Psoas muscle (tissue), 8 donors: ENCODE measurements around the gene LCLAT1. TPM values are rescaled to one million over a fixed set of nuclear protein-coding genes. Genes with fewer than 3 reads are reported as not detected.

Experiments
- ATAC-seq, 4 donors: fragments of 200-7000 bp; cut with Tn5 transposase; one replicate each; pipeline ENCODE4 v1.9.1; 2020; ENCODE audit warnings: moderate library complexity in 3 of 4, mild to moderate bottlenecking in 2 of 4
- DNase-seq, 2 donors: peaks; one replicate each; pipeline ENCODE4 v3.0.0-alpha.2; 2020
- H3K27ac ChIP-seq: fragments of 200-600 bp; one replicate; pipeline ENCODE4 v1.8.0; 2022
- H3K27me3 ChIP-seq, 3 donors: fragments of 200-600 bp in 1 of 3; one replicate each; pipeline versions ENCODE4 v1.6.1 to v1.8.0; 2013 to 2022; ENCODE audit warnings: low read length in 2 of 3, mild to moderate bottlenecking in 2 of 3, moderate library complexity in 1 of 3; ENCODE audit not compliant: insufficient read depth in 3 of 3
- H3K36me3 ChIP-seq, 2 donors: fragments of 200-600 bp in 1 of 2; one replicate each; pipeline versions ENCODE4 v1.6.1 to v1.8.0; 2013 to 2022; ENCODE audit warnings: low read depth in 1 of 2, mild to moderate bottlenecking in 1 of 2, moderate library complexity in 1 of 2; ENCODE audit not compliant: insufficient read depth in 1 of 2
- H3K4me1 ChIP-seq: fragments of 200-600 bp; one replicate; pipeline ENCODE4 v1.8.0; 2022
- H3K4me3 ChIP-seq: fragments of 200-600 bp; one replicate; pipeline ENCODE4 v1.8.0; 2022; ENCODE audit warnings: mild to moderate bottlenecking
- H3K9me3 ChIP-seq: fragments of 200-600 bp; one replicate; pipeline ENCODE4 v1.8.0; 2022
- CTCF ChIP-seq: fragments of 200-600 bp; IDR thresholded peaks from one replicate; pipeline ENCODE4 v1.8.0; 2022; ENCODE audit warnings: antibody characterized with exemption
- WGBS, 3 donors: extraction: QIAGEN DNeasy Blood & Tissue Kit; methylation state at CpG; one replicate each; pipeline versions ENCODE4 v1.1.6 to v1.1.7; 2013; 5-methylcytosine and 5-hydroxymethylcytosine counted together
- intact Hi-C, 2 donors: fragments of 100-400 bp; cut with DNase I; formaldehyde crosslinking; loops; one replicate each; pipeline versions ENCODE4 v1.11.0 to v1.14.2; 2022
- polyA plus RNA-seq, 3 donors: library from polyadenylated mRNA; stranded (reverse); fragments of 200-250 nt; gene quantifications; one replicate each; pipeline ENCODE4 v1.2.3, GENCODE V29; 2013
- total RNA-seq, 4 donors: library from RNA; stranded (reverse); fragmentation: NEBNext Ultra II Directional in 2 of 4; extraction: Animal tissue kit (Norgen Biotek cat#: 25700) in 2 of 4; gene quantifications; one replicate each; pipeline versions ENCODE4 v1.2.1 to v1.2.4, GENCODE V29; 2021 to 2023
- donor health status: healthy with polysubstance abuse.
- donor health status: DM: no; HTN: no; CAD: no; lungs with moderate emphysema.
- donor health status: Bipolar disorder and iron deficiency.
- donor health status: healthy.
- donor health status: DM: yes; HTN: yes; CAD: no.
- donor health status: DM: no; HTN: no; CAD: no.
- donor health status: DM: no; HTN: no; CAD: no.
- donor health status: DM: yes; HTN: yes; CAD: no.

Gene LCLAT1
- total and polyA plus RNA-seq, 7 donors, result 4.2 to 18.8 (median 6.0) TPM

DNA sequence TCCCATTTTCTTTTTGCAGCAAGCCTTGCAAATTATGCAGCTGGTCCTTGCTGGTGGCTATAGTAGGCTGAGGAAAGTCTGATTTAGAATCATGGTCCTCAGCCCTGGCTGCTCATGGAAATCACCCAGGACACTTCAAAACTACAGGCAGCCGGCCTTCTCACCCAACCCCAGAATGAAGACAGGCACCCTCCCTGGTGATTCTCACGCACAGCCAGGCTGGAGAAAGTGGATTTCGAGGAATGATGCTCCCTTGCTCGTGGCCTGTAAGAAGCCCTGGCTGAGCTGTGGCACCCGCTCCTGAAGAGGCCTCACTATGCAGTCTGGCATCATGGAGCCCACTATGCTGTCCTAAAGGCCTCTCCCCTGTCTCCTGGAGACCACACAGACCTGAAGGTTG lies 202.8 kb downstream of the LCLAT1 start:
- H3K27ac ChIP-seq, result no peak overlapping the region
- WGBS, 3 donors, result 68 to 88% (median 77%) methylated on average over 5 of the region's 5 CpGs
- DNase-seq (no peak), ATAC-seq (no peak)
- no peak for TF ChIP-seq CTCF
- no peak overlapping the region for H3K4me3 ChIP-seq
- intact Hi-C loops, result no loop called here
- no peaks in the 10 kb centered on the region for H3K36me3 ChIP-seq
- H3K27me3 ChIP-seq, result no peaks in the 10 kb centered on the region
- no peaks in the 10 kb centered on the region for H3K9me3 ChIP-seq
- peaks cover 33% of the 10 kb centered on the region for H3K4me1 ChIP-seq

DNA sequence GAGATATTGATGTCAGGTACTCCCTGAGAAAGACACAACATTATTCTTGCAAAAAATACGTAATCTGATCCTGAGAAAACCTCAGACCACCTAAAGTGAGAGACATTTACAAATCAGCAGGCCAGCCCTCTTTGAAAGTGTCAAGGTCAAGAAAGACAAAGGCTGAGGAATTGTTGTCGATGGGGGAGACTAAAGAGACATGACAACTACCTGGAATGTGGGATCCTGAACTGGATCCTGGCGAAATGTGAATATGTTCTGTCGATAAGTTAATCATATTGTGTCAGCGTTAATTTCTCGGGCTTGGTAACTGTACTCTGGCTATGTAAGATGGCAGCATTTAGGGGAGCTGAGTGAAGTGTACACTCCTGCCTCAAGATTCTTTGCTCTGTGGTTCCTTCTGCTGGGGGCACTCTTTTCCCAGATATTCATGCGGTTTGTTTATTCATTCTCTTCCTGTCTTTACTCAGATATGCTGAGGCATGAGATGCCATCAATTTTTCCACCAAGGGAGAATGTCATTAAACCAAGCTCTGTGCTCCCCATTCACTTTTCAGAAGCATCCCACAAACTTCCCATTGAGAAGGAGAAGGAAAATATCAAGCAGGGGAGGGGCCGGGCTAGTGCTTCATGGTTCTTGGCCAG lies 205.3 kb downstream of the LCLAT1 start:
- Histone ChIP-seq H3K27ac (no peak overlapping the region), H3K27me3 (no peaks in the 10 kb centered on the region), H3K9me3 (no peaks in the 10 kb centered on the region), H3K4me1 (peaks cover 31% of the 10 kb centered on the region), H3K36me3 (no peaks in the 10 kb centered on the region), H3K4me3 (no peak overlapping the region)
- no peak for DNase-seq
- 90 to 93% (median 93%) methylated on average over 8 of the region's 8 CpGs for WGBS, 3 donors
- intact Hi-C loops, result no loop called here
- ATAC-seq, result no peak
- TF ChIP-seq CTCF, result no peak

DNA sequence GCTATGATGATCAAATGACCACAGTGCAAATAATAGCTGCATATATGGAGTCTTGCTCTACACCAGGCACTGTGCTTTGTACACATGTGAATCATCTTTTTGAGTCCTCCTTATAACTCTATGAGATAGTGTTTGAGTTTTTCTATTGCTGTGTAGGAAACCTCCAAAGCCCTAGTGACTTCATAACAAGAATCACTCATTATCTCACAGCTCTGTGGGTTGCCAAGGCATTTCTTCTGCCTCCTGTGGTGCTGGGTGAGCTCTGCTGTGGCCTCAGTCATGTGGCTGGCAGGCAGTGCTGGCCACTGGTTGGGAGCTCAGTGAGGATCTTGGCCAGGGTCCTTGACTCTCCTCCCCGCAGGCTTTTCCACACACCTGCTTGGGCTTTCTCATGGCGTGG lies 206.8 kb downstream of the LCLAT1 start:
- H3K27me3 ChIP-seq, result no peaks in the 10 kb centered on the region
- no peak overlapping the region for H3K27ac ChIP-seq
- no peaks in the 10 kb centered on the region for H3K36me3 ChIP-seq
- intact Hi-C loops, result loop anchor here in 1 of 2 donors (2.0 kb wide), 1 partner anchor 37 kb away; no protein-coding TSS in a partner anchor
- DNase-seq (peak; percentile 48 to 68), ATAC-seq (peak; percentile 26 to 77 (median 66))
- no peak overlapping the region for H3K4me3 ChIP-seq
- WGBS, 3 donors, result 17 to 46% (median 33%) methylated on average over 2 of the region's 2 CpGs
- H3K9me3 ChIP-seq, result no peaks in the 10 kb centered on the region
- H3K4me1 ChIP-seq, result peaks cover 28% of the 10 kb centered on the region
- no peak for TF ChIP-seq CTCF

DNA sequence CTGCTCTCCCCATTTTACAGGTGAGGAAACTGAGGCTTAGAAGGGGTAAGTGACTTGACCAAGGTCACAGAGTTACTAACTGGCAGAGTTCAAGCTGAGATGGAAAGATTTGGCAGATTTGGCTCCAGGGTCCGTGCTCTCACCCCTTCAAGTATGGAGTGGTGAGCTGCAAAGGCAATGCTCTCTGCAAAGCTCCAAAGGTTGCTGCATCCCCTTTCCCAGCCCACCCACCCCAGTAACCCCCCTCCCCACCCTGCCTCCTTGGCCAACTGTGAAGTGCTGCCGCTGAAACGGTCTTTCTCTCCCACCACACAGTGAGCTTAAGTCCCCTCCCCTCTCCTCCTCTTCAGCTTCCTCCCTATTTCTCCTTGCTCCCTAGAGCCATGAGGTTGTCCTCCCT lies 207.4 kb downstream of the LCLAT1 start:
- no peak overlapping the region for H3K4me3 ChIP-seq
- no peaks in the 10 kb centered on the region for H3K36me3 ChIP-seq
- intact Hi-C loops, result loop anchor here in 1 of 2 donors (2.0 kb wide), 1 partner anchor 36 kb away; no protein-coding TSS in a partner anchor
- H3K27ac ChIP-seq, result no peak overlapping the region
- H3K27me3 ChIP-seq, result no peaks in the 10 kb centered on the region
- ATAC-seq (no peak), DNase-seq (no peak)
- peaks cover 23% of the 10 kb centered on the region for H3K4me1 ChIP-seq
- TF ChIP-seq CTCF, result no peak
- H3K9me3 ChIP-seq, result no peaks in the 10 kb centered on the region
- WGBS, 3 donors, result 90 to 94% (median 94%) methylated on average over 2 to 3 of the region's 3 CpGs

DNA sequence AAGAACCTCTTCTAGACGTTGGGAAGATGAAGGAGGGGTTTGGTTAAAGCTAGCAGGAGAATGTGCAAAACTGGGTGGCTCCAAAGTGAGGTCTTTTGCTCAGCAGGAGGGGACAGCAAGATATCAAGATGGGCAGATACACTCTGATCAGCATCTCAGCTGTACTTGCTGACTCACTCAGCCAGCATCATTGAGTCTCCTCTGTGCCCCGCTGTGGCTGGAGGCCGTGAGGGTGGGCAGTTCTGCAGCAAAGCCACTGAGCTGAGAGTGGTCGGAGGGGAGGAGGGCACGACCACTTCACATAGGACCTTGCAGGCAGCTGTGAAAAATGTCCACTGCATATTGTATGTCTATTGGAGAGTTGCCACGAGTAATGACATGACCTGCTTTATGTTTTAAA lies 208.2 kb downstream of the LCLAT1 start:
- intact Hi-C loops, result loop anchor here in 1 of 2 donors (2.0 kb wide), 1 partner anchor 36 kb away; no protein-coding TSS in a partner anchor
- ATAC-seq, result peak; percentile 20 to 52 (median 26)
- Histone ChIP-seq H3K4me3 (no peak overlapping the region), H3K27me3 (no peaks in the 10 kb centered on the region), H3K27ac (peak overlapping the region; percentile 43), H3K36me3 (no peaks in the 10 kb centered on the region), H3K9me3 (no peaks in the 10 kb centered on the region), H3K4me1 (peaks cover 21% of the 10 kb centered on the region)
- TF ChIP-seq CTCF, result no peak
- 53 to 60% (median 55%) methylated on average over 6 of the region's 6 CpGs for WGBS, 3 donors
- no peak for DNase-seq
